Ascending aorta (tissue), 2 donors: ENCODE data around the gene ARHGAP10. TPM values are rescaled to one million over a fixed set of nuclear protein-coding genes. Genes with fewer than 3 reads are reported as not detected.

Experiments used
- DNase-seq, 2 donors: peaks; one replicate each; pipeline ENCODE4 v3.0.0-alpha.2; 2019; ENCODE audit warnings: low spot score in 2 of 2
- H3K27ac ChIP-seq, 2 donors: fragments of 200-600 bp; sonication (generic); one replicate each; pipeline ENCODE4 v1.5.1; 2016 to 2017; ENCODE audit warnings: mild to moderate bottlenecking in 1 of 2
- H3K27me3 ChIP-seq: fragments of 200-600 bp; sonication (generic); one replicate; pipeline ENCODE4 v1.5.1; 2017
- H3K36me3 ChIP-seq, 2 donors: fragments of 200-600 bp; sonication (generic); one replicate each; pipeline ENCODE4 v1.5.1; 2016
- H3K4me1 ChIP-seq, 2 donors: fragments of 200-600 bp; sonication (generic); one replicate each; pipeline ENCODE4 v1.5.1; 2016 to 2017; ENCODE audit warnings: mild to moderate bottlenecking in 1 of 2
- H3K4me3 ChIP-seq, 2 donors: fragments of 200-600 bp; sonication (generic); one replicate each; pipeline ENCODE4 v1.5.1; 2016 to 2017; ENCODE audit warnings: mild to moderate bottlenecking in 1 of 2
- H3K9me3 ChIP-seq, 2 donors: fragments of 200-600 bp; sonication (generic); one replicate each; pipeline ENCODE4 v1.5.1; 2016
- intact Hi-C: fragments of 100-400 bp; cut with DNase I; formaldehyde crosslinking; loops from one replicate; pipeline ENCODE4 v1.15.1; 2023
- total RNA-seq: library from RNA; depleted of rRNA; stranded (reverse); fragments of >200 nt; gene quantifications from one replicate; pipeline ENCODE4 v1.1.0, GENCODE V29; 2016
- TF ChIP-seq, protein P1 (sequence below), 3 experiments: fragments of 200-600 bp in 2 of 3; fragments of 450-650 bp in 1 of 3; sonication (generic) in 2 of 3; IDR thresholded peaks; one replicate each; pipeline ENCODE4 v1.5.1; 2016 to 2019; ENCODE audit warnings: antibody characterized with exemption in 3 of 3, mild to moderate bottlenecking in 1 of 3, moderate library complexity in 1 of 3

Gene ARHGAP10
- total RNA-seq, 1 donor from 2014 or later: 77.3 TPM

- Histone ChIP-seq H3K9me3 (no peaks in the 10 kb centered on the region), H3K27ac (no peak overlapping the region), H3K4me3 (no peak overlapping the region), H3K4me1 (peaks cover 0 to 3% of the 10 kb centered on the region in 2 donors), H3K36me3 (peaks cover 0 to 7% of the 10 kb centered on the region in 2 donors), H3K27me3 (no peaks in the 10 kb centered on the region)
- TF ChIP-seq, protein P1, sequence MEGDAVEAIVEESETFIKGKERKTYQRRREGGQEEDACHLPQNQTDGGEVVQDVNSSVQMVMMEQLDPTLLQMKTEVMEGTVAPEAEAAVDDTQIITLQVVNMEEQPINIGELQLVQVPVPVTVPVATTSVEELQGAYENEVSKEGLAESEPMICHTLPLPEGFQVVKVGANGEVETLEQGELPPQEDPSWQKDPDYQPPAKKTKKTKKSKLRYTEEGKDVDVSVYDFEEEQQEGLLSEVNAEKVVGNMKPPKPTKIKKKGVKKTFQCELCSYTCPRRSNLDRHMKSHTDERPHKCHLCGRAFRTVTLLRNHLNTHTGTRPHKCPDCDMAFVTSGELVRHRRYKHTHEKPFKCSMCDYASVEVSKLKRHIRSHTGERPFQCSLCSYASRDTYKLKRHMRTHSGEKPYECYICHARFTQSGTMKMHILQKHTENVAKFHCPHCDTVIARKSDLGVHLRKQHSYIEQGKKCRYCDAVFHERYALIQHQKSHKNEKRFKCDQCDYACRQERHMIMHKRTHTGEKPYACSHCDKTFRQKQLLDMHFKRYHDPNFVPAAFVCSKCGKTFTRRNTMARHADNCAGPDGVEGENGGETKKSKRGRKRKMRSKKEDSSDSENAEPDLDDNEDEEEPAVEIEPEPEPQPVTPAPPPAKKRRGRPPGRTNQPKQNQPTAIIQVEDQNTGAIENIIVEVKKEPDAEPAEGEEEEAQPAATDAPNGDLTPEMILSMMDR (IDR thresholded peaks at IDR 0.05): no peak
- intact Hi-C loops: no loop called here
- DNase-seq: no peak
These were observed 302.9 kb downstream of the ARHGAP10 start for GRCh38 chr4:148034813-148035212.

GRCh38 chr4:148041606-148042329 lies 309.9 kb downstream of the ARHGAP10 start:
- DNase-seq: no peak
- Histone ChIP-seq H3K9me3 (no peaks in the 10 kb centered on the region), H3K4me1 (peaks cover 0 to 7% of the 10 kb centered on the region in 2 donors), H3K27ac (no peak overlapping the region), H3K36me3 (peaks cover 3 to 6% of the 10 kb centered on the region in 2 donors), H3K4me3 (no peak overlapping the region), H3K27me3 (no peaks in the 10 kb centered on the region)
- TF ChIP-seq, protein P1 (IDR thresholded peaks at IDR 0.05): no peak
- intact Hi-C loops: no loop called here

DNA sequence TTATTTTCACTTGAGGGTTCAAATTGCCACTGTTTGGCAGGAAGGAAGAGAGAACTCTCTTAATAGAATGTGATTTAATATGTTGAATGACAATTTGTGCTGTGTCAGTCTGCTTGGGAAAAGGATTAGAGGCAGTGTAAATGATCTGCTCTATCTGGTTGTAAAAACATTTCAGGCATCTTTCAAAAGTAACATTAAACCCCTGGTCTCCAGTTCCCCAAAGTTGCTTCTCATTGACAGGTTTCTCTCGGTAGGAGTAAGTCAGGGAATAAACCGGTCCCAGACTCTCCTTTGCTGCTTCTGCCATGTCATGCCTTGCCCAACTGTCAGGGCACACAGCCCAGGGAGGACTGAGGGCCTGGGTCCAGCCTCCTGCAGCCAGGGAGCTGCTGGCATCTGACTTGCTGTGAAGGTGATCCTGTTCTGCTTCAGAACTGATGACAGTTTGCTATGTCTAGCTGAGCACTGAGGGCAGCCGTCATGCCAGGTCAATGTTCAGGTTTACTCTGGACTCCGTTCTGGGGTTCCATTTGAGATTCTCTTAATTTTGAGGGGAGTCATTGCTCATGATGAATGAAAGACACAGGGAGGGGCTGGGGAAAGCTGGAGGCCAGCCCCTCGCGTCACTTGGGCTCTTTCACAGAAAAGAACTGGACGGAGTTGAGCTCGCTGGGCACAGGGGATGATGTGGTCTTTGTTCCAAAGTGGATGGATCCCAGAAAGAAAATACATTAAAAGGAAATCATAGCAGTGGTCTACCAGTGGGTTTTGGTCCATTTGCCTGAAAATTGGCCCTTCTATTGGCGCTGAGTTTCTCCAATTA lies 312.4 kb downstream of the ARHGAP10 start:
- no peak overlapping the region for H3K4me3 ChIP-seq
- H3K9me3 ChIP-seq: no peaks in the 10 kb centered on the region
- intact Hi-C loops: no loop called here
- peaks cover 0 to 11% of the 10 kb centered on the region in 2 donors for H3K4me1 ChIP-seq
- TF ChIP-seq, protein P1 (IDR thresholded peaks at IDR 0.05): no peak
- H3K27me3 ChIP-seq: no peaks in the 10 kb centered on the region
- peaks cover 13 to 29% of the 10 kb centered on the region in 2 donors for H3K36me3 ChIP-seq
- no peak for DNase-seq
- no peak overlapping the region for H3K27ac ChIP-seq

GRCh38 chr4:148044912-148045352 lies 313.0 kb downstream of the ARHGAP10 start:
- H3K9me3 ChIP-seq: no peaks in the 10 kb centered on the region
- TF ChIP-seq, protein P1 (IDR thresholded peaks at IDR 0.05): no peak
- intact Hi-C loops: no loop called here
- H3K27ac ChIP-seq: no peak overlapping the region
- H3K4me1 ChIP-seq: peaks cover 0 to 11% of the 10 kb centered on the region in 2 donors
- no peak overlapping the region for H3K4me3 ChIP-seq
- no peak for DNase-seq
- H3K36me3 ChIP-seq: peaks cover 13 to 29% of the 10 kb centered on the region in 2 donors
- H3K27me3 ChIP-seq: no peaks in the 10 kb centered on the region

- intact Hi-C loops: no loop called here
- Histone ChIP-seq H3K36me3 (peaks cover 13 to 25% of the 10 kb centered on the region in 2 donors), H3K4me1 (peaks cover 0 to 11% of the 10 kb centered on the region in 2 donors), H3K9me3 (no peaks in the 10 kb centered on the region), H3K4me3 (no peak overlapping the region), H3K27me3 (no peaks in the 10 kb centered on the region), H3K27ac (no peak overlapping the region)
- no peak for DNase-seq
- TF ChIP-seq, protein P1 (IDR thresholded peaks at IDR 0.05): no peak
These were observed 316.7 kb downstream of the ARHGAP10 start for GRCh38 chr4:148048598-148048997.
